NCI-H2196 treated with DMSO at 0.1 percent for 48 hours (cell line): ENCODE data around the gene SCRN2.

ENCODE experiments used
- DNase-seq: peaks from one replicate; lab custom pipeline; 2025; ENCODE audit not compliant: unreplicated experiment; lab: John Stamatoyannopoulos, UW

Gene SCRN2

DNA sequence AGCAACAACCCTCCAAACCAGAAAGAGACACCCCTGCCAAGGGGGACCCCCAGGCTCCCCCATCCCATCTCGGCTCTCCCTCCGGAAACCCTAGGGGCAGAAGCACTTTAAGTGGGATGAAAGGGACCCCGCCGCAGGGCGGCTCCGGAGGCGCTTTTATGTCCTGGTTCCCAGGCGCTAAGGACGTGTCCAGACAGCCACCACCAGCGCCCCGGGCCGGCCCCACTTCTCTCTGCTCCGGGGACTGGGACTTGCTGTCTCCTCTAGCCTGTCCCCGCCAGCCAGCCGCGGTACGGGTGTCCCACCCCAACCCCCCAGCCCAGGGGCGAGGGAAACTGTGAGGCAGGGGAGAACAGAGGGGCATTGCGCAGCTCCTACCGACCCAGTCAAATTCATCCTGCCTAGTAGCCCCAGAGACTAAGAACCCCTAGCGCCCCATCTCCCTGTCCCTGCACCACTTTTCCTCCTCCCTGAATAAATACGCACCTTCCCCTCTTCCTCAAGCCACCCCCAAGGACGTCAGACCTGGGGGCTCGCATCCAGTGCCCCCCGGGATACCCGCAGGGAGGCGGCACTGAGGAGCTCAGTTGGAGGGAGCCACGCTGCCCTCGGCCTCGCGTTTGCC lies 5.8 kb upstream of the SCRN2 start:
- no peak for DNase-seq

DNA sequence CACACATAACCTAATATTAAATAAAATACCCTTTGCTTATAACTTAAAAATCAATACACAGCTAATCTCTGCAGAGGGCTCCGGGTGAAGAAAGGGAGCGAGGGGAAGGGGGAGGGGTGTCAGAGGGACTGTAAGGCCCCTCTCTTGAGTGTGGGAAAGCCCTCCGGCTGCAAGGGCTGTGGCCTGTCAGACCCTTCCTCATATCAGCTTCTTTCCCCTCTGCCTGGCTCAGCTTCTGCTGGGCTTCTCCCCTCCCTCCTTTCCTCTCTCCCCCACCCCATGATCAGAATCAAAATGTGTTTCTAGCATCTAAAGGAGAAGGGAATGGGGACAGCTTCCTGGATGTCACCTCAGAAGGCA lies 4.6 kb upstream of the SCRN2 start:
- DNase-seq, result no peak

DNA sequence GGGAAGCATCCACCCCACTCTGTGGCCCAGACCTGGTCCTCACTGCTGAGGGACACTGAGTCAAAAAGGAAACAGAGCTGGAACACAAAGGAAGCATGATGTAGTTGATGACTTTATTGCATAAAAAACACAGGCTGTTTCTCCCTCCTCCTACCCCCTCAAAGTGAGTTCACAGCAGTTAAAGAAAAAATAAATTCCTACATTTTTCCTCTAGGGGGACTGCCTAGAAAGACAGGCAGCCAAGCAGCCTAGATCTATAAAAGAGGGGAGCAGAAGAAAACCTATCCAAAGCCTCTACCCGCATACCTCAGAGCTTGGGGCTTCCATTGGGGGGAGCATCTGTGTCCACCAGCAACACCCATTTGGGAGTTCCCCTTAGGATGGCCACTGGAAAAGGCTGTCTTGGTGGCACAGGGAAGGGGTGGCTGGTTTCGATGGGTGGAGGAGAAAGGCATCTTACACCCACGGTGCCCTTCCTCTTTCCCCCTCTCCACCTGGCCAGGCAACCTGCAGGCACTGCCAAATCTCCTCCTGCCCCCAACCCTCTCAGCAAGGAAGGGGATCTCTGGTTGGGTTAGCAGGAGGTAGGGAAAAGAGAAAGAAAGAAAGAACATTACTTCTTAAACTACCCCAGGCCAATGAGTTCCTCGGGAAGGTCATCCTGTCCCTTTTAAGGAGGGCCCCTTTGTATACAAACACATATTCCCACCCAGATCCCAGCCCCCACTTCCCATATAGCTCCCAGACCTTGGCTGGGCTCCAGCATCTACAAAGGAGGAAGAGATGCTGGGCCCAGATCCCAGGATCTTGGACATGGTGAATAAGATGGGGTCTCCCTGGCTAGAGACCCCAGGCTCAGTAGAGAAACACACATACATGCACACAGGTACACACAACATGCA lies 4.0 kb upstream of the SCRN2 start:
- no peak for DNase-seq

DNA sequence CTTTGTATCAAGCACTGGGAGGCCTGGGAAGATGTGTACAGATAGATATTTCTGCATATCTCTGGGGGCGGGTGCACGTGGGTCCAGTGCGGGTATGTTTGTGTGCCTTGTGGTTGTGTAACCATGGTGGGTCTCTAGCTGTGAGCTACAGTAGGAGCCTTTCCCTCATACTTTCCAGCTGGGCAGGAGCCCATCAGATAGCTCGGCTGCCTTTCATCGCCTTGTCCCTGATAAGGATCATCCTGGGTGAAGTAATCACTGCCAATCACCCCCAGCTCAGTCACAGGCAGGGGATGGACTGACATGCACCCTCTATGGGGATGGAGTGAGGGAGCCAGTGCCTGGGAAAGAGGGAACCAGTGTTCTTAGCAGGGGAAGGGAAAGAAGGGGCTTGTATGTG lies 3.2 kb upstream of the SCRN2 start:
- no peak for DNase-seq

DNA sequence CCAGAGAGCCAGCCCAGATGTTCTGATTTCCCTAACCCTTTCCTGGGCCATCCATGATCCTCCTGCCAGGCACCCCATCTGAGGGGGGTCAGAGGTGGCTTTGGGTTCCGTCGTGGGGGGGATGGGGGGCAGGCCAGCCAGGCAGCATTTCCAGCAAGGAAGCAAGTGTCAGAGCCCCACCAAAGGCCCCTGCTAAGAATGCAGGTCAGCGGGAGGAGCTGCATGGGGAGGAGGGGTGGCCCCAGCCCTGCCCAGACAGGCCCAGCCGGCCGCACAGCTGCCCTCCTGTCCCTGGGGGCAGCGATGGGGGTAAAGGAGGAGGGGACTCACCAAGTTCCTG lies 2.3 kb upstream of the SCRN2 start:
- DNase-seq, result no peak

DNA sequence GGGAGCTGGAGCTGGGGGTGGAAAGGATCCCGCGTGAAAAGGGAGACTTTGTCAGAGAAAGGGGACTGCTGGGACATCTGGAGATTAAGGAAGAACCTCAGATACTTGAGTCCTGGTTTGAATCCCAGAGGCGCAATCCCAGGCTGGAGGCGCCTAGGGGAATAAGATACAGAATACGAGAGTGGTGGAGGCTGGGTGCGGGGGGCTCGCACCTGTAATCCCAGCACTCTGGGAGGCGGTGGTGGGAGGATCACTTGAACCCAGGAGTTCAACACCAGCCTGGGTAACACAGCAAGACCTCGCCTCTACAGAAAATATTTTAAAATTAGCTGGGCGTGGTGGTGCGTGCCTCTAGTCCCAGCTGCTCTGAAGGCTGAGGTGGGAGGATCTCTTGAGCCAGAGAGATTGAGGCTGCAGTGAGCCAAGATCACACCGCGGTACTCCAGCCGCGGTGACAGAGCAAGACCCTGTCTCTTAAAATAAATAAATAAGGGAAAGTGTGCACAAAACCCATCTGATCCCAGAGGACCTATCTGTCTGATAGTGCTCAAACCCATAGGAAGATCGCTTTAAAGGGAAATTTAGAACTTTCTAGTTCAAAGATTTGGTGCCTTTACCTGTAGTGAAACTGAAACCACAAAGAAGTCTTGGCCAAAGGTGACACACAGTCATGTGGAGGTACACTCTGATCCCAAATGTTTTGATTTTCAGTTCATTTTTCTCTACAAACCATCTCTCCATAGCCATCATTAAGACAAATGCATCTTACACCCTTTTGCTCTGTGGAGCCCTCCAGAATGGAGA lies 617 bp upstream of the SCRN2 start:
- DNase-seq, result no peak

DNA sequence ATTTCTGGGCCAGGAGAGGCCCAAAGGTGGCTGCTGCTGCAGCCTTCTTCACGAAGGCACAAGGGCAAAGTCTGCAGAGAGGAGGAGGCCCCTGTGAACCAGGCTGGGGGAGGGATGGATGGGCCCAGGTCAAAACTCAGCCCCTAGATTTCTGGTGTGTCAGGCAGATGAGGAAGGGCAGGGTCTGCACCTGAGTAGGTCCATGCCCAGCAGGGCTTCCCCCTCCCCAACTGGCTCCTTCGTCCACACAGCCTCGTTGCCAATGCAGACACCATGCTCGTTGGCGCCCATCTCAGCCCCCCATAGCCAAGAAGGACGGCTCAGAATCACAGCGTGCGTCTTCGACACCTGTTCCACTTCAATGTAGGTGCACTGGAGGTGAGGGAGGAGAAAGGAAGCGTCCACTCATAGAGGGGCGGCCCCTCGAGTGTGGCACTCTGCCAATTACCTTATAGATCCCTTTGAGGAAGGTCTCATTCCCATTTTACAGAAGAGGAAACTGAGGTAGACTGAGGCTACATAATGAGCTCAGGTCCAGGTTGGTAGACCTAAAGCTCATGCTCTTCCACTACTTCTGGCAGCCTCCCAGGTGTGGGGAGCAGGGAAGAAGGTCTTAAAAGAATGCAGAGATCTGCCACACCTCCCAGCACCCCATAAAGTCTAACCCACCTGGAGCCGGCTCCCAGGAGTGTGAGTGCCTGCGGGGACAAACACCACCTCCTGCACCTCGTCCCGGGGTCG lies 902 bp downstream of the SCRN2 start:
- DNase-seq, result no peak

DNA sequence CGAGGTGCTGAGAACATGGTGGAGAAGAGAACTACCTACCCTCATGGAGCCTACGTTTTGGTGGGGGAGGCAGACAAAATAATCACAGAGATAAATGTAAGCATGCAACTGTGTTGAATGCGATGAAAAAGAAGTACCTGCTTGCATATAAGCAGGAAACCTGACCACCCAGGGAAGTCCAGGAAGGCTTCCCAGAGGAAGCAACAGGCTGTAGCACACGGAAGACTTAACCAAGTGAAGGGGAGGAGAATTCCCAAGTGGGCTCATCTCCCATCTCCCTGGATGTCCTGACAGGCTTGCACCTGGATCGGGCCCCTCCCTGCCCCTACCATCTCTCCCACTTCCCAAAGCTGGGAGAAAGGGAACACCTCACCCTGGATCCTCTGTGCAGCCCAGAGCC lies 2.0 kb downstream of the SCRN2 start:
- DNase-seq, result no peak

DNA sequence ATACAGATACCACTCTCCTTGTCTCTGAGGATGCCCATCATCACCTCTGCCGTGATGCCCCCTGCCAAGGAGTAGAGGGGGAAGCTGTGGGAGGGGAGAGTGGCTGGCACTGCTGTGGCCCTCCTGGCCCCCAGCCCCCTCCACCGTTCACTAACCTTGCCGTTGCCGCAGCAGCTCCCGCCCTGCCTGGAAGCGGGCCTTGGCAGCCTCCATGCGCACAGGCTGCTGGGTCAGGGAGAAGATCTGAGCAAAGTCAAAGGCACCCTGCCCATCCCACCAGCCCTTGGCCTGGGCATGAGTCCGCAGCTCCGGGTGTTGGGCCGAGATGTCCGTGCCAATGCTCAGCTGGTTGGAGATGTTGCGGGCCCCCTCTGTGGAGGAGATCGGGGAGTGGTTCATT lies 2.4 kb downstream of the SCRN2 start:
- DNase-seq, result no peak

DNA sequence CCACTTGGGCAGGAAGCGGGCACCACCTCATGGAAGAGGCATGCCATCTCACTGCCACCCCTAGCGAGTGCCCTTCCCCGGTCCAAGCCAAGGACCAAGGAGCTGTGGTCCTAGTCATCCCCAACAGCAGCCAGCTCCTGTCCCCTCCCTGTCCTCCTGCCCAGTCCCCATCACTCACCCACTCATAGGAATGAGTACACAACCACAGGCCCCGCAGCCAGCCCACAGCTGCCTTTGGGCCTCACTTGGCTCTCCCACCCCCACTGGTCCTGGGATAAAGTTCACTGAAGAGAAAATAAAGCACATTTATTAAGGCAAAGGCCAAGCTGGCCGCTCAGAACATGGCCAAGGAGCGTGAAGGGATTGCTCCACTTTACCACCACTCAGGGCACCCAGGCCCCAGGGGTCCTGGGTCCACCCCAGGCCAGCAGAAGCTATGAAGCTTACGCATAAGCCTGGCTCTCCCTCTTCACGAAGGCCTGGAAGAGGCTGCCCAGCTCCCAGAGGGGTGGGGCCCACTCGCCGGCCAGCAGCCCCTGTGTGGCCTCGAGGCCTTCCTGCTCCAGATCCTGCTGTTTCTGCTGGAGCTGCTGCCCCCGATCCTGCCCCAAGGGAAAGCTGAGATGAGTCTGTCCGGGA lies 3.6 kb downstream of the SCRN2 start:
- no peak for DNase-seq

DNA sequence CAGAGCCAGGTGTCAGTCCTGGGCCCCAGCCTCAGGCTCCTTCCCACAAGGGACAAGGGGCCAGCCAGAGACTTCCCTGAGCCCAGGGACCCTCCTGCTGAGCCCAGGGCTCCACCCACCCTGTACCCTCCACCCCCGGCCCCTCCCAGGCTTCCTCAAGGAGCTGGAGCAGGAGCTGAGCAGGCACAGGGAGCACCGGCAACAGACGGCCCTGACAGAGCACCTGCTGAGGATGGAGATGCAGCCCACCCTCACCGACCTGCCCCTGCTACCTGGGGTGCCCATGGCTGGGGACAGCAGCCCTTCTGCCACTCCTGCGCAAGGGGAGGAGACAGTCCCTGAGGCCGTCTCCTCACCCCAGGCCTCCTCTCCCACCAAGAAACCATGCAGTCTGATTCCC lies 4.5 kb downstream of the SCRN2 start:
- no peak for DNase-seq

DNA sequence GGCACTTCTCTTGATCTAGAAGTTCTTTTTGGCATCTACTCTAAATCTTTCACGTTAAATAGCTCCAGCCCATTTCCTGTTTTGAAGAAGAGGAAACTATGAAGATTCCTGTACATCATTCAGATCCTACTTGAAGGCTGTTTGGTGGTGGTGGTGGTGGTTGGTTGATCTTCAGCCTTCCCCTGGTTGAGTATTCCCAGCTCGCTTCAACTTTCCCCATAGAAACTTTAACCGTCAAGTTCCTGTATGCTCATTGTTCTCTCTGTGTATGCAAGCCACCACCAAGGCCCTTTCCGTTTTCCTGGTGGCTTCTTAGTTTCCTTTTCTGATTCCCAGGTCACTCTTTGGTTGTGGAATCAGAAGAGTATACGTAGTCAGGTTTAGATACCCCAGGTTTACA lies 6.3 kb downstream of the SCRN2 start:
- DNase-seq, result no peak

DNA sequence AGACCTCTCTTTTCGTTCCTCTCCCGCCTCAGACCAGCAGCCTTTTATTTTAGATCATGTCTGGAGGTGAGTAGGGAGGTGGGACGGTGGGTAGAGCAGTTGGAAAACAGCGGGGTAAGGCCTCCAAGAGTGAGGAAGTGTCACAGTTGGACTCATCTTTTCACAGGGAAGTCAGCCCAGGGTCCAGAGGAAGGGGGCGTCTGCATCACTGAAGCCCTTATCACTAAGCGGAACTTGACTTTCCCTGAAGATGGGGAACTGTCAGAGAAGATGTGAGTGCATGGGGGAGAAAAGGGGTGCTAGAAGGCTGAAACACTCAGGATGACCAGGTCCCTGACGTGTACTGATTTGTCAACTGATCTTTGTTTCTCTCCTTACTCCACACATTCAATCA lies 9.1 kb downstream of the SCRN2 start:
- DNase-seq, result no peak

DNA sequence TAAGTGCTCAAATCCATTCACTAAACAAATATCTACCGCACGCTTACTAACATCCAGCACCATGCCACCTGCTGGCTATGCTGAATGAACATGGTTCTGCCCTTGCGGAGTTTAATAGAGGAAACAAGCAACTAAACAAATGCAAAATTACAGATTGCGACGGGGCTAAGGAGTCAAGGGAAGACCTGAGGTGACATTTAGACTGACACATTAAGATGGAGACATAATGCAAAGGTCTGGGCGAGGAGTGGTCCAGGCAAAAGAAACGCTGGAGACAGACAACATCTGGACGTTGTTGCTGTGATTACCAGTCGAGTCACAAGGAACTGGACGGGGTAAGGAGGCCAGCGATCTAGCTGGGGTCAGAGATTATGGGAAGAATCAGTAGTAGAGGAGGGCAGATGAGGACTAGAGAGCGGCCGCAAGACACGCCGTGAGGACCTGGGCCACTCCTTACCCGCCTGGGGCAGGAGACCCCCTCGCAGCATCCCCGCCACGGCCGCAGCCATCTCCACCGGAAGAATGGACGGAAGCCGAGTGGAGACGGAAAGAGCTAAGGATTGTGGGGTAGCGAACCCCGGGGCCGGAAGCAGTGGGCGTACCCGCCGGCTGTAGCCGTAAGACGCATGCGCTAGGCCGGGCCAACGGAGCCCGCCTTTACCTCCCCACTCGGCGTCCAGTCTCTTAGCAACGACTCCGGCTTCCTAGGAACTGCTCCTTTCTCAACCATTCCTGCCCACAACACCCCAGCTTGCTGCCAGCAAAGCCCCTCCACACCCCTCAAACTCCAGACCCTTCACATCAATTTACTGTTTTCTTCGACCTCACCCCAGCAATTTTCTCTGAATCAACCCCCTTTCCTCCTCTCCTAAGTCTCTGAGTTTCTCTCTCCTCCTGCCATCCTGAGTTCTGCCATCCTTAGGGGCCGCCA lies 9.8 kb downstream of the SCRN2 start, which contains the start of the genes LRRC46 and MRPL10:
LRRC46 (plus strand) TSS at position 668 of the 931 bp plus-strand sequence. CDS start 320 bp downstream, outside the sequence.
MRPL10 (minus strand) TSS at position 539 of the 931 bp plus-strand sequence; CDS start at position 509, 30 bp downstream.
- DNase-seq, result peak; percentile 94

DNA sequence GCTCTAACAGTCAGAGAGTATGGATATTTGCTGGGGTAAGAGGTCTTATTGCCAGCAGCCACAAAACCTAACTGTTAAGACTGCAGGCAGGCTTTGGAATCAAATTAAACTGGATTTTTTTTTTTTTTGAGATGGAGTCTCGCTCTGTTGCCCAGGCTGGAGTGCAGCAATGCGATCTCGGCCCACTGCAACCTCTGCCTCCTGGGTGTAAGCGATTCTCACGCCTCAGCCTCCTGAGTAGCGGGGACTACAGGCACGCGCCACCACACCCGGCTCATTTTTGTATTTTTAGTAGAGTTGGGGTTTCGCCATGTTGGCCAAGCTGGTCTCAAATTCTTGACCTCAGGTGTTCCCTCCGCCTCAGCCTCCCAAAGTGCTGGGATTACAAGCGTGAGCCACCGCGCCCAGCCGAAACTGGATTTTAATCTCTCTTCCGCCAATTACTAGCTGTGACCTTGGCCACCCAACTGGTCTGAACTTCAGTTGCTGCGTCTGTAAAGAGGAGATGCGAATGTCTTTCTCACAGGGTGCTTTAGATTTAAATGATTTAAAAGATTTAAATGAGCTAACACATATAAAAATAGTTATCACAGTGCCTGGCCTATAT lies 10.6 kb downstream of the SCRN2 start:
- DNase-seq, result no peak

DNA sequence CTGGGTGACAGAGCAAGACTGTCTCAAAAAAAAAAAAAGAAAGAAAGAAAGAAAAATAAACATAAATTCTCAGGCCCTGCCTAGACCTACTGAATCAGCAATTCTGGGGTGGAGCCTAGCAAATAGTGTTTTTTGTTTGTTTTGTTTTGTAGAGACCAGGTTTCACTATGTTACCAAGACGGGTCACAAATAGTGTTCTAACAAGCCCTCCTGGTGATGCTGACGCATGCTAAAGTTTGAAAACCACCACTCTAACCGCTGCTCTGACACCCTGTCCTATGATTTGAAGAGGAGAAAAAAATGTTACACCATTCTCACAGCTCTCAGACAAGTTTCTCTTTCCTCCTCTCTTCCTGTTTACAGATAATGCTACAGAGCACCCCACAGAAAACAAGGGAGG lies 11.2 kb downstream of the SCRN2 start:
- DNase-seq, result no peak

DNA sequence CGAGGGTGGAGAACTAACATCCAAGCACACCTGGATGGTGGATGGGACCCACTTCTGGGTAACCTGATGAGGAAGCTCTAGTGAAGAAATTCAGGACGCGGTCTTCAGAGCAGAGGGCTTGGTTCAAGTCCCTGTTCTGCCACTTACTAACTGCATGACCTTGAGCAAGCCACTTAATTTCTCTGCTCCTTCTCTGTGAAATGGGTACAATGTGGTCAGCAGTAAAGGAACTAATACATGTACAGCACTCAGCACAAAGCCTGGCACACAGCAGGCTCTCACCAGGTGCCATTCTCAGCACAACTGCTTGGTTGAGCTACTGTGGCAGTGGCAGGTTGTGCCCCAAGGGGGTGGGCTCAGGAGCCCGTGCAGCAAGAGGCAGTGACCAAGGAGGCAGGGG lies 17.6 kb downstream of the SCRN2 start:
- DNase-seq, result no peak

DNA sequence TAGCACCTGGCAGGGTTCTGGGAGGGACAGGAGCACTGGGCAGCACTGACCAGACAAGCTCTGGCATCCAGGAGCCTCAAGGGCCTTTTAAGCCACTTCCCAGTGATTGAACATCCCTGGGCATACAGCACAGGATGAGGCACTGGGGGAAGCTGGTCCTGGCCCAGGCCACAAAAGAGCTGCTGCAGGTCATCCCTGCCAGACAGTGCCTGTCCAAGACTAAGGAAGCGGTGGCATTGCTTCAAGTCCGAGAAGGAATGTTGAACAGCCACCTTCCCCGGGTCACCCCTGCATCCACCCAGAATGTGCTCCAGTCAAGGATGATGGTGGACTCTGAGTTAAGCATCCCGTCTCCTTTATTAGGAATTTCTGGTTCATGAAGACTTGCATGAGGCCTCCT lies 18.3 kb downstream of the SCRN2 start:
- no peak for DNase-seq
